Activated CD4-positive, alpha-beta T cell treated with anti-CD3 and anti-CD28 coated beads, Interleukin-2, amount 10 ng/mL, durations not matched to agents 7 days and 5 days (primary cell): Measurements from ENCODE around the gene MT1X. TPM values are rescaled to one million over a fixed set of nuclear protein-coding genes. Genes with fewer than 3 reads are reported as not detected.
A peak's percentile ranks its signal among the peaks of the same experiment; 100 is the strongest.

Experiments used
- CTCF ChIA-PET: fragments of 350-600 bp; sonication (Branson Sonifier 250); formaldehyde crosslinking; loops from one replicate; lab custom pipeline; 2021; ENCODE audit warnings: antibody characterized with exemption; lab: Charles Lee
- POLR2A ChIA-PET: fragments of 350-600 bp; sonication (Branson Sonifier 250); formaldehyde crosslinking; loops from one replicate; lab custom pipeline; 2021; ENCODE audit warnings: antibody characterized with exemption; lab: Charles Lee
- DNase-seq: peaks from one replicate; pipeline ENCODE4 v3.0.0-alpha.2; 2020
- H3K27ac Mint-ChIP-seq: one replicate; pipeline ENCODE4 v1.8.0; 2021; ENCODE audit warnings: mild to moderate bottlenecking, moderate library complexity, mixed read lengths
- H3K27me3 Mint-ChIP-seq: one replicate; pipeline ENCODE4 v1.8.0; 2021; ENCODE audit warnings: mixed read lengths
- H3K36me3 Mint-ChIP-seq: one replicate; pipeline ENCODE4 v1.8.0; 2021; ENCODE audit warnings: low read depth, mixed read lengths
- H3K4me1 Mint-ChIP-seq: one replicate; pipeline ENCODE4 v1.8.0; 2021; ENCODE audit warnings: mixed read lengths
- H3K4me3 Mint-ChIP-seq: one replicate; pipeline ENCODE4 v1.8.0; 2021; ENCODE audit warnings: mild to moderate bottlenecking, moderate library complexity, mixed read lengths
- H3K9me3 Mint-ChIP-seq: one replicate; pipeline ENCODE4 v1.8.0; 2021; ENCODE audit warnings: mixed read lengths
- total RNA-seq, 2 experiments: library from RNA; stranded (reverse); gene quantifications; one replicate each; pipeline ENCODE4 v1.2.3, GENCODE V29; 2021

MT1X gene
- total RNA-seq, 2 experiments from 2014 or later, result 57.6 to 59.1 TPM

- POLR2A ChIA-PET, result no interaction called here
- CTCF ChIA-PET, result interaction anchor here (0.6 to 2.6 kb wide), 17 partner anchors 9 to 126 kb away, joined by 3 to 12 read pairs (median 4); partner anchors contain the start of genes MT1E and MT2A
- Mint-ChIP-seq H3K4me3 (peak overlapping the region; percentile 63), H3K27ac (no peak overlapping the region), H3K27me3 (peaks cover 66% of the 10 kb centered on the region), H3K36me3 (no peaks in the 10 kb centered on the region), H3K4me1 (peaks cover 30% of the 10 kb centered on the region), H3K9me3 (no peaks in the 10 kb centered on the region)
- DNase-seq, result peak; percentile 81
Observed at GRCh38 chr16:56643080-56643778, 39.0 kb upstream of the MT1X start.

- ChIA-PET POLR2A (no interaction called here), CTCF (interaction anchor here (0.5 to 2.6 kb wide), 15 partner anchors 9 to 125 kb away, joined by 3 to 12 read pairs (median 4); partner anchors contain the start of genes MT1E and MT2A)
- Mint-ChIP-seq H3K9me3 (no peaks in the 10 kb centered on the region), H3K27ac (no peak overlapping the region), H3K27me3 (peaks cover 68% of the 10 kb centered on the region), H3K4me3 (peak overlapping the region; percentile 63), H3K4me1 (peaks cover 27% of the 10 kb centered on the region), H3K36me3 (no peaks in the 10 kb centered on the region)
- DNase-seq, result no peak
Observed at GRCh38 chr16:56643833-56644232, 38.4 kb upstream of the MT1X start.

- Mint-ChIP-seq H3K27ac (no peak overlapping the region), H3K4me1 (peaks cover 27% of the 10 kb centered on the region), H3K36me3 (no peaks in the 10 kb centered on the region), H3K4me3 (no peak overlapping the region), H3K9me3 (no peaks in the 10 kb centered on the region), H3K27me3 (peaks cover 63% of the 10 kb centered on the region)
- CTCF ChIA-PET, result interaction anchor here (1.6 kb wide), 1 partner anchor 38 kb away, joined by 4 read pairs; no protein-coding TSS in a partner anchor
- POLR2A ChIA-PET, result no interaction called here
- no peak for DNase-seq
Observed at GRCh38 chr16:56645311-56645710, 37.0 kb upstream of the MT1X start.

- no peak for DNase-seq
- Mint-ChIP-seq H3K36me3 (no peaks in the 10 kb centered on the region), H3K9me3 (no peaks in the 10 kb centered on the region), H3K27ac (no peak overlapping the region), H3K4me3 (no peak overlapping the region), H3K27me3 (peaks cover 61% of the 10 kb centered on the region), H3K4me1 (peaks cover 27% of the 10 kb centered on the region)
- ChIA-PET POLR2A (no interaction called here), CTCF (interaction anchor here (1.1 kb wide), 1 partner anchor 14 kb away, joined by 3 read pairs; no protein-coding TSS in a partner anchor)
Observed at GRCh38 chr16:56645838-56646237, 36.4 kb upstream of the MT1X start.

- H3K9me3 Mint-ChIP-seq, result no peaks in the 10 kb centered on the region
- peaks cover 56% of the 10 kb centered on the region for H3K27me3 Mint-ChIP-seq
- CTCF ChIA-PET, result interaction anchor here (0.6 to 1.8 kb wide), 2 partner anchors 11 to 29 kb away, joined by 3 to 5 read pairs; no protein-coding TSS in a partner anchor
Observed at GRCh38 chr16:56647641-56648431, 34.4 kb upstream of the MT1X start.

GRCh38 chr16:56649271-56649670, 33.0 kb upstream of the MT1X start:
- peaks cover 58% of the 10 kb centered on the region for H3K27me3 Mint-ChIP-seq
- POLR2A ChIA-PET, result no interaction called here
- DNase-seq, result no peak
- CTCF ChIA-PET, result interaction anchor here (0.6 to 1.8 kb wide), 3 partner anchors 13 to 125 kb away, joined by 3 to 5 read pairs (median 4); no protein-coding TSS in a partner anchor
- H3K27ac Mint-ChIP-seq, result no peak overlapping the region
- H3K4me1 Mint-ChIP-seq, result peaks cover 6% of the 10 kb centered on the region
- no peaks in the 10 kb centered on the region for H3K9me3 Mint-ChIP-seq
- no peaks in the 10 kb centered on the region for H3K36me3 Mint-ChIP-seq
- H3K4me3 Mint-ChIP-seq, result no peak overlapping the region

More at GRCh38 chr16:56647641-56648431, 34.4 kb upstream of the MT1X start:
- Mint-ChIP-seq H3K4me1 (peaks cover 20% of the 10 kb centered on the region), H3K36me3 (no peaks in the 10 kb centered on the region), H3K27ac (no peak overlapping the region), H3K4me3 (no peak overlapping the region)
- POLR2A ChIA-PET, result no interaction called here
- DNase-seq, result no peak

GRCh38 chr16:56649820-56650219, 32.5 kb upstream of the MT1X start:
- no peaks in the 10 kb centered on the region for H3K36me3 Mint-ChIP-seq
- CTCF ChIA-PET, result interaction anchor here (1.1 kb wide), 1 partner anchor 19 kb away, joined by 3 read pairs; no protein-coding TSS in a partner anchor
- H3K27ac Mint-ChIP-seq, result no peak overlapping the region
- H3K27me3 Mint-ChIP-seq, result peaks cover 57% of the 10 kb centered on the region
- no peaks in the 10 kb centered on the region for H3K9me3 Mint-ChIP-seq
- no peak overlapping the region for H3K4me3 Mint-ChIP-seq
- no peak for DNase-seq
- POLR2A ChIA-PET, result no interaction called here
- peaks cover 2% of the 10 kb centered on the region for H3K4me1 Mint-ChIP-seq

GRCh38 chr16:56651586-56651985, 30.7 kb upstream of the MT1X start, which contains the start of gene MT1B:
Gene MT1B (plus strand): TSS chr16:56651886. CDS start chr16:56651954, 68 bp downstream.
- CTCF ChIA-PET, result no interaction called here

GRCh38 chr16:56652600-56652999, 29.7 kb upstream of the MT1X start:
- Mint-ChIP-seq H3K9me3 (no peaks in the 10 kb centered on the region), H3K36me3 (no peaks in the 10 kb centered on the region), H3K4me3 (no peak overlapping the region), H3K27me3 (peaks cover 39% of the 10 kb centered on the region), H3K4me1 (peaks cover 6% of the 10 kb centered on the region), H3K27ac (no peak overlapping the region)
- DNase-seq, result no peak
- POLR2A ChIA-PET, result no interaction called here
- CTCF ChIA-PET, result interaction anchor here (0.9 kb wide), 1 partner anchor 22 kb away, joined by 3 read pairs; no protein-coding TSS in a partner anchor

More at GRCh38 chr16:56651586-56651985, 30.7 kb upstream of the MT1X start, which contains the start of gene MT1B:
- Mint-ChIP-seq H3K27ac (no peak within 1 kb of the TSS), H3K27me3 (peaks cover 47% of the 10 kb centered on the region), H3K9me3 (no peaks in the 10 kb centered on the region), H3K4me3 (no peak within 1 kb of the TSS), H3K4me1 (no peaks in the 10 kb centered on the region), H3K36me3 (no peaks in the 10 kb centered on the region)
- no peak for DNase-seq
- POLR2A ChIA-PET, result no interaction called here

GRCh38 chr16:56653218-56653617, 29.1 kb upstream of the MT1X start:
- POLR2A ChIA-PET, result no interaction called here
- H3K36me3 Mint-ChIP-seq, result no peaks in the 10 kb centered on the region
- H3K4me3 Mint-ChIP-seq, result no peak overlapping the region
- peaks cover 10% of the 10 kb centered on the region for H3K4me1 Mint-ChIP-seq
- no peaks in the 10 kb centered on the region for H3K9me3 Mint-ChIP-seq
- CTCF ChIA-PET, result interaction anchor here (0.9 to 1.7 kb wide), 3 partner anchors 10 to 23 kb away, joined by 3 to 5 read pairs (median 3); no protein-coding TSS in a partner anchor
- no peak for DNase-seq
- no peak overlapping the region for H3K27ac Mint-ChIP-seq
- peaks cover 35% of the 10 kb centered on the region for H3K27me3 Mint-ChIP-seq

- Mint-ChIP-seq H3K27ac (peak within 1 kb of the TSS; percentile 87), H3K4me1 (peaks cover 30% of the 10 kb centered on the region), H3K36me3 (no peaks in the 10 kb centered on the region), H3K27me3 (peaks cover 10% of the 10 kb centered on the region), H3K4me3 (peak within 1 kb of the TSS; percentile 92), H3K9me3 (no peaks in the 10 kb centered on the region)
- ChIA-PET CTCF (no interaction called here), POLR2A (no interaction called here)
- DNase-seq, result peak; percentile 74
Observed at GRCh38 chr16:56657555-56658326, 24.5 kb upstream of the MT1X start, which contains the start of gene MT1F. Gene MT1F (plus strand): TSS chr16:56657959. CDS start chr16:56658059, 100 bp downstream.

GRCh38 chr16:56658327-56658875, 23.9 kb upstream of the MT1X start:
- ChIA-PET CTCF (no interaction called here), POLR2A (no interaction called here)
- DNase-seq, result no peak
- Mint-ChIP-seq H3K4me3 (peak overlapping the region; percentile 92), H3K4me1 (peaks cover 34% of the 10 kb centered on the region), H3K27me3 (peaks cover 6% of the 10 kb centered on the region), H3K9me3 (no peaks in the 10 kb centered on the region), H3K36me3 (no peaks in the 10 kb centered on the region), H3K27ac (peak overlapping the region; percentile 87)
